Cardiac muscle cell (in vitro differentiated cells and primary cell): Measurements from ENCODE around the gene MINDY4. TPM values are rescaled to one million over a fixed set of nuclear protein-coding genes. Genes with fewer than 3 reads are reported as not detected.
A peak's percentile ranks its signal among the peaks of the same experiment; 100 is the strongest.

Source experiments
- DNase-seq, 2 donors: peaks; one replicate each; pipeline versions ENCODE4 v3.0.0 to v3.0.0-alpha.2; 2010 to 2017; ENCODE audit warnings: low read depth in 1 of 2, low spot score in 1 of 2
- H3K27ac ChIP-seq: fragments of 200-600 bp; sonication (generic); 2 replicates; pipeline ENCODE4 v1.5.1; 2016
- H3K27me3 ChIP-seq: fragments of 200-600 bp; sonication (generic); 2 replicates; pipeline ENCODE4 v1.6.0; 2016; ENCODE audit warnings: control low read depth
- H3K36me3 ChIP-seq: fragments of 200-600 bp; sonication (generic); 2 replicates; pipeline ENCODE4 v1.5.1; 2016; ENCODE audit warnings: control low read depth
- H3K4me1 ChIP-seq: fragments of 200-600 bp; sonication (generic); 2 replicates; pipeline ENCODE4 v1.8.1; 2017; ENCODE audit warnings: low read depth, mild to moderate bottlenecking, mixed run types
- H3K4me3 ChIP-seq: fragments of 200-600 bp; sonication (generic); 2 replicates; pipeline ENCODE4 v1.5.1; 2016; ENCODE audit warnings: mild to moderate bottlenecking
- H3K9me3 ChIP-seq: fragments of 200-600 bp; sonication (generic); 2 replicates; pipeline ENCODE4 v1.5.1; 2017; ENCODE audit warnings: low read depth, mild to moderate bottlenecking, control low read depth
- polyA plus RNA-seq: library from polyadenylated mRNA; unstranded; fragments of >200 nt; fragmentation: Nextera tagmentation; extraction: Ambion mirVana; gene quantifications from 2 replicates; pipeline ENCODE4 v1.2.1, GENCODE V29; 2016
- total RNA-seq: library from RNA; depleted of rRNA; stranded (reverse); fragments of >200 nt; gene quantifications from 2 replicates; pipeline ENCODE4 v1.2.3, GENCODE V29; 2016
- TF ChIP-seq, protein P1 (sequence below): IDR thresholded peaks from 2 replicates; pipeline ENCODE4 v1.5.1; 2012; ENCODE audit warnings: low read depth, mild to moderate bottlenecking, low read length

MINDY4 gene
- total and polyA plus RNA-seq, 2 experiments from 2014 or later, result 2.7 to 7.5 TPM

GRCh38 chr7:30824821-30825720, 53.9 kb downstream of the MINDY4 start:
- H3K27me3 ChIP-seq, result no peaks in the 10 kb centered on the region
- DNase-seq, result no peak
- TF ChIP-seq, protein P1, sequence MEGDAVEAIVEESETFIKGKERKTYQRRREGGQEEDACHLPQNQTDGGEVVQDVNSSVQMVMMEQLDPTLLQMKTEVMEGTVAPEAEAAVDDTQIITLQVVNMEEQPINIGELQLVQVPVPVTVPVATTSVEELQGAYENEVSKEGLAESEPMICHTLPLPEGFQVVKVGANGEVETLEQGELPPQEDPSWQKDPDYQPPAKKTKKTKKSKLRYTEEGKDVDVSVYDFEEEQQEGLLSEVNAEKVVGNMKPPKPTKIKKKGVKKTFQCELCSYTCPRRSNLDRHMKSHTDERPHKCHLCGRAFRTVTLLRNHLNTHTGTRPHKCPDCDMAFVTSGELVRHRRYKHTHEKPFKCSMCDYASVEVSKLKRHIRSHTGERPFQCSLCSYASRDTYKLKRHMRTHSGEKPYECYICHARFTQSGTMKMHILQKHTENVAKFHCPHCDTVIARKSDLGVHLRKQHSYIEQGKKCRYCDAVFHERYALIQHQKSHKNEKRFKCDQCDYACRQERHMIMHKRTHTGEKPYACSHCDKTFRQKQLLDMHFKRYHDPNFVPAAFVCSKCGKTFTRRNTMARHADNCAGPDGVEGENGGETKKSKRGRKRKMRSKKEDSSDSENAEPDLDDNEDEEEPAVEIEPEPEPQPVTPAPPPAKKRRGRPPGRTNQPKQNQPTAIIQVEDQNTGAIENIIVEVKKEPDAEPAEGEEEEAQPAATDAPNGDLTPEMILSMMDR, result no peak
- no peaks in the 10 kb centered on the region for H3K9me3 ChIP-seq
- H3K27ac ChIP-seq, result no peak overlapping the region
- H3K36me3 ChIP-seq, result no peaks in the 10 kb centered on the region
- H3K4me3 ChIP-seq, result no peak overlapping the region
- peaks cover 6% of the 10 kb centered on the region for H3K4me1 ChIP-seq

DNA sequence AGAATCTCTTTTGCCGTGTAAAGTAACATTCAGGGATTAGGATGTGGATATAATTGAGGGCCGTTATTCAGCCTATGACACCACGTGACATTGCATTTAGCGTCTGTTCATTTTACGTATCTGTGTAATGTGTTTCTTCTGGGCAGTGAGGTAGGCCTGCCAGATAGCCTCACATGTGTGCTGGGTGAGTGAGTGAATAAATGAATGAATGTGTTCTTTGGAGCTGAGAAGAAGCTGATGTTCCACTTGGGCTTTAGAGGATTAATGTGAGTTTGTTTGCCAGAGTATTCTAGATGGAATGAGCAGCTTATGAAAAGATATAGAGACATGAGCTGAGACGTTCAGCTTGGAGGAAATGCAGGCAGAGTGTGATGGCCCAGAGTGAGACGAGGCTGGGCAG, 55.0 kb downstream of the MINDY4 start:
- Histone ChIP-seq H3K9me3 (no peaks in the 10 kb centered on the region), H3K27ac (no peak overlapping the region), H3K27me3 (no peaks in the 10 kb centered on the region), H3K4me1 (peaks cover 6% of the 10 kb centered on the region), H3K4me3 (no peak overlapping the region), H3K36me3 (no peaks in the 10 kb centered on the region)
- TF ChIP-seq, protein P1, result no peak
- no peak for DNase-seq

DNA sequence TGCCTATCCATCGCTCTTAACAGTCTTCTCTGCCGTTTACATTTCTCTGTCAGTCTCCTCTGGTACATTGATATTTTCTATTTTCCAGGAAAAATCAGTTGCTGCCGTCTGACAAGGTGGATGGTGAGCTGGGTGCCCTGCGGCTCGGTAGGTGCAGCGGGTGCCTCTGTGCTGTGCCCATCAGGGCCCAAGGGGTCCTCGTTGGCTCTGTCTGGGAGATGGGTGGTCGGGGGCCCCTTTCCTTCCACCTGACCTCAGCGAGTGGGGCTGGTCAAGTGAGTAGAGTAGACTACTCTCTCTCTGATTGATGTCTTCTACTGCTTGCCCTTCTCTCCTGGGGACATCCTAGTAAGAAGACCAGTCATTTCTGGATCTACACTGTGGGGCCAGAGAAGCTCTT, 57.4 kb downstream of the MINDY4 start:
- Histone ChIP-seq H3K27me3 (no peaks in the 10 kb centered on the region), H3K4me1 (peaks cover 6% of the 10 kb centered on the region), H3K4me3 (no peak overlapping the region), H3K9me3 (no peaks in the 10 kb centered on the region), H3K27ac (no peak overlapping the region), H3K36me3 (no peaks in the 10 kb centered on the region)
- DNase-seq, result no peak
- TF ChIP-seq, protein P1, result no peak

GRCh38 chr7:30829471-30829870, 58.3 kb downstream of the MINDY4 start:
- Histone ChIP-seq H3K27ac (no peak overlapping the region), H3K27me3 (no peaks in the 10 kb centered on the region), H3K4me1 (peaks cover 6% of the 10 kb centered on the region), H3K9me3 (no peaks in the 10 kb centered on the region), H3K36me3 (no peaks in the 10 kb centered on the region), H3K4me3 (no peak overlapping the region)
- TF ChIP-seq, protein P1, result no peak
- no peak for DNase-seq

DNA sequence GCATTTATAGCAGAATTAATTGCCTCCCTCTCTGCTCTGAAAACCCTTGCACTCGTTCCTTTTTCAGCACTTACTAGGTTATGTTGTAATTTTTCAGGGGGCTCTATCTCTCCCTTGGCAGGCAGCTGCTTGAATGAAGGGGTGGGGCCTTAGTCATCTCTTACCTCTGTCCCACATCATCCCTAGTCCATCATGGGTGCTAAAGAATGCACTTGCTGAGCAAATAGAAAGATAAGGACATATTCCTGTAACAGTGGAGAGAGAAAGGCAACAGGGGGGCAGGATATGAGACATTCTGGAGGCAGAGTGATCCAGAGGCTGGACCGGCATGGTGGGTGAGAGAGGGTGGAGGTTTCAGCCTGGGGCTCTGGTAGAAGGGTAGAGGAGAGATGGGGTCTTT, 60.0 kb downstream of the MINDY4 start:
- Histone ChIP-seq H3K36me3 (no peaks in the 10 kb centered on the region), H3K4me1 (peaks cover 6% of the 10 kb centered on the region), H3K4me3 (no peak overlapping the region), H3K27me3 (no peaks in the 10 kb centered on the region), H3K9me3 (no peaks in the 10 kb centered on the region), H3K27ac (no peak overlapping the region)
- TF ChIP-seq, protein P1, result no peak
- peak in 1 of 2 donors; percentile 89 for DNase-seq
